NCI-H187 (cell line): ENCODE results near the gene LHFPL3.
A peak's percentile ranks its signal among the peaks of the same experiment; 100 is the strongest.
"Not testable (repeated sequence)": the region's sequence is repeated elsewhere in the genome, so short reads cannot be mapped to it uniquely, and the experiment has no call there.

Experiments
- DNase-seq, 2 experiments: peaks; one replicate each; lab custom pipeline; 2025; lab: John Stamatoyannopoulos, UW

The LHFPL3 gene

GRCh38 chr7:104328296-104328969, at the start of gene LHFPL3:
LHFPL3 (plus strand) TSS chr7:104328603.
- peak in 1 of 2 experiments; percentile 12 for DNase-seq

- not testable (repeated sequence) for DNase-seq
Measured at GRCh38 chr7:104281685-104282084, 46.7 kb upstream of the LHFPL3 start.

GRCh38 chr7:104286839-104287238, 41.6 kb upstream of the LHFPL3 start:
- no peak for DNase-seq

- no peak for DNase-seq
Measured at GRCh38 chr7:104288137-104288536, 40.3 kb upstream of the LHFPL3 start.

GRCh38 chr7:104294291-104294690, 34.1 kb upstream of the LHFPL3 start:
- DNase-seq, result no peak

- no peak for DNase-seq
Measured at GRCh38 chr7:104296266-104296665, 32.1 kb upstream of the LHFPL3 start.

GRCh38 chr7:104296900-104297299, 31.5 kb upstream of the LHFPL3 start:
- no peak for DNase-seq

GRCh38 chr7:104299323-104299722, 29.1 kb upstream of the LHFPL3 start:
- DNase-seq, result no peak

- no peak for DNase-seq
Measured at GRCh38 chr7:104299777-104300176, 28.6 kb upstream of the LHFPL3 start.

- DNase-seq, result no peak
Measured at GRCh38 chr7:104306793-104307192, 21.6 kb upstream of the LHFPL3 start.

- DNase-seq, result no peak
Measured at GRCh38 chr7:104317948-104318629, 10.3 kb upstream of the LHFPL3 start.

- no peak for DNase-seq
Measured at GRCh38 chr7:104327534-104327933, 869 bp upstream of the LHFPL3 start.

- DNase-seq, result no peak
Measured at GRCh38 chr7:104327938-104328295, 486 bp upstream of the LHFPL3 start.

- no peak for DNase-seq
Measured at GRCh38 chr7:104328970-104329825, 795 bp downstream of the LHFPL3 start.

GRCh38 chr7:104341546-104341945, 13.1 kb downstream of the LHFPL3 start:
- DNase-seq, result no peak

- no peak for DNase-seq
Measured at GRCh38 chr7:104352736-104353135, 24.3 kb downstream of the LHFPL3 start.

- no peak for DNase-seq
Measured at GRCh38 chr7:104357166-104357565, 28.8 kb downstream of the LHFPL3 start.

- peak; percentile 67 to 68 for DNase-seq
Measured at GRCh38 chr7:104358446-104359132, 30.2 kb downstream of the LHFPL3 start.

GRCh38 chr7:104362756-104363155, 34.4 kb downstream of the LHFPL3 start:
- no peak for DNase-seq

GRCh38 chr7:104363355-104363754, 35.0 kb downstream of the LHFPL3 start:
- DNase-seq, result no peak

- no peak for DNase-seq
Measured at GRCh38 chr7:104366390-104366789, 38.0 kb downstream of the LHFPL3 start.

- DNase-seq, result no peak
Measured at GRCh38 chr7:104367926-104368325, 39.5 kb downstream of the LHFPL3 start.
